ENCODE measurements around the gene RAD18.

The RAD18 gene

GRCh38 chr3:8899876-8900460 is 63.3 kb downstream of the RAD18 start:
- H3K9ac ChIP-seq (ENCODE audit: low read depth, low read length, poor library complexity, severe bottlenecking): no peak overlapping the region
- H3K9me2 ChIP-seq (replicated peaks; ENCODE audit: low read depth, low read length): no peaks in the 10 kb centered on the region
- H3K79me2 ChIP-seq (ENCODE audit: insufficient read depth, low read length): no peaks in the 10 kb centered on the region

GRCh38 chr3:8895829-8896228 is 67.4 kb downstream of the RAD18 start:
- no peaks in the 10 kb centered on the region for H3F3A ChIP-seq (ENCODE audit: low read depth)
- peaks cover 56% of the 10 kb centered on the region; the same call in 1 of the 2 replicates for H3K36me3 ChIP-seq (ENCODE audit: insufficient read depth, low read length)
- H3K4me3 ChIP-seq (ENCODE audit: low read length, poor library complexity, severe bottlenecking): no peak overlapping the region
- H3K9me2 ChIP-seq (replicated peaks; ENCODE audit: low read depth, low read length): no peaks in the 10 kb centered on the region
- no peaks in the 10 kb centered on the region for H3K4me1 ChIP-seq (ENCODE audit: insufficient read depth, low read length, poor library complexity, severe bottlenecking)
- H3K4me2 ChIP-seq (ENCODE audit: low read depth, low read length, poor library complexity, severe bottlenecking): no peak overlapping the region
- no peaks in the 10 kb centered on the region; the same call in 1 of the 2 replicates for H3K79me2 ChIP-seq (ENCODE audit: insufficient read depth, low read length)
- H4K20me1 ChIP-seq (ENCODE audit: insufficient read depth, low read length, poor library complexity, severe bottlenecking): no peaks in the 10 kb centered on the region
- no peaks in the 10 kb centered on the region for H3K27me3 ChIP-seq (ENCODE audit: insufficient read depth, low read length, poor library complexity, severe bottlenecking)
- H2AFZ ChIP-seq (ENCODE audit: low read length): no peak overlapping the region
- H3K9ac ChIP-seq (ENCODE audit: low read depth, low read length, poor library complexity, severe bottlenecking): no peak overlapping the region
- TF ChIP-seq EZH2phosphoT487 (IDR thresholded peaks at IDR 0.05; ENCODE audit: borderline replicate concordance): no peak
- TF ChIP-seq CTCF (conservative IDR thresholded peaks at IDR 0.05; ENCODE audit: low read length): no peak
- H3K9me3 ChIP-seq (ENCODE audit: insufficient read depth, low read depth, low read length): no peaks in the 10 kb centered on the region

More at GRCh38 chr3:8899876-8900460, 63.3 kb downstream of the RAD18 start:
- Histone ChIP-seq H3F3A (ENCODE audit: low read depth) (no peaks in the 10 kb centered on the region), H3K9me3 (ENCODE audit: insufficient read depth, low read depth, low read length) (no peaks in the 10 kb centered on the region), H3K4me3 (ENCODE audit: low read length, poor library complexity, severe bottlenecking) (no peak overlapping the region), H3K4me1 (ENCODE audit: insufficient read depth, low read length, poor library complexity, severe bottlenecking) (no peaks in the 10 kb centered on the region), H3K36me3 (ENCODE audit: insufficient read depth, low read length) (peaks cover 60% of the 10 kb centered on the region; the same call in 1 of the 2 replicates), H4K20me1 (ENCODE audit: insufficient read depth, low read length, poor library complexity, severe bottlenecking) (no peaks in the 10 kb centered on the region), H3K4me2 (ENCODE audit: low read depth, low read length, poor library complexity, severe bottlenecking) (no peak overlapping the region), H2AFZ (ENCODE audit: low read length) (no peak overlapping the region), H3K27me3 (ENCODE audit: insufficient read depth, low read length, poor library complexity, severe bottlenecking) (no peaks in the 10 kb centered on the region)
- TF ChIP-seq CTCF (conservative IDR thresholded peaks at IDR 0.05; ENCODE audit: low read length): no peak
- no peak for TF ChIP-seq EZH2phosphoT487 (IDR thresholded peaks at IDR 0.05; ENCODE audit: borderline replicate concordance)

- Histone ChIP-seq H4K20me1 (ENCODE audit: insufficient read depth, low read length, poor library complexity, severe bottlenecking) (no peaks in the 10 kb centered on the region), H3K9ac (ENCODE audit: low read depth, low read length, poor library complexity, severe bottlenecking) (no peak overlapping the region), H3K79me2 (ENCODE audit: insufficient read depth, low read length) (no peaks in the 10 kb centered on the region; the same call in 1 of the 2 replicates), H3K4me2 (ENCODE audit: low read depth, low read length, poor library complexity, severe bottlenecking) (no peak overlapping the region), H2AFZ (ENCODE audit: low read length) (no peak overlapping the region), H3K36me3 (ENCODE audit: insufficient read depth, low read length) (peaks cover 62% of the 10 kb centered on the region; the same call in 1 of the 2 replicates), H3F3A (ENCODE audit: low read depth) (no peaks in the 10 kb centered on the region), H3K27me3 (ENCODE audit: insufficient read depth, low read length, poor library complexity, severe bottlenecking) (no peaks in the 10 kb centered on the region), H3K4me1 (ENCODE audit: insufficient read depth, low read length, poor library complexity, severe bottlenecking) (no peaks in the 10 kb centered on the region), H3K9me3 (ENCODE audit: insufficient read depth, low read depth, low read length) (no peaks in the 10 kb centered on the region), H3K9me2 (replicated peaks; ENCODE audit: low read depth, low read length) (no peaks in the 10 kb centered on the region), H3K4me3 (ENCODE audit: low read length, poor library complexity, severe bottlenecking) (no peak overlapping the region)
- no peak for TF ChIP-seq EZH2phosphoT487 (IDR thresholded peaks at IDR 0.05; ENCODE audit: borderline replicate concordance)
- no peak for TF ChIP-seq CTCF (conservative IDR thresholded peaks at IDR 0.05; ENCODE audit: low read length)
Observed at GRCh38 chr3:8893001-8893400, 70.3 kb downstream of the RAD18 start.
